Osteoblast (primary cell): Measurements from ENCODE around the gene NT5DC2. TPM values are rescaled to one million over a fixed set of nuclear protein-coding genes. Genes with fewer than 3 reads are reported as not detected.

ENCODE experiments used
- DNase-seq: peaks from one replicate; pipeline ENCODE4 v3.0.0; 2011; ENCODE audit warnings: low spot score, mixed read lengths; ENCODE audit not compliant: insufficient read length; ENCODE audit errors: missing footprints
- H2AFZ ChIP-seq: 2 replicates; pipeline ENCODE4 v1.6.0; 2011; ENCODE audit warnings: mild to moderate bottlenecking, low read length
- H3K27ac ChIP-seq: 2 replicates; pipeline ENCODE4 v1.5.1; 2011; ENCODE audit warnings: mild to moderate bottlenecking, low read depth, low read length, moderate library complexity
- H3K27me3 ChIP-seq: 2 replicates; pipeline ENCODE4 v1.6.0; 2012; ENCODE audit warnings: mild to moderate bottlenecking, control low read depth, inconsistent platforms, low read length, moderate library complexity; ENCODE audit not compliant: insufficient read depth
- H3K36me3 ChIP-seq: 2 replicates; pipeline ENCODE4 v1.5.1; 2011; ENCODE audit warnings: mild to moderate bottlenecking, low read length, control low read depth, moderate library complexity; ENCODE audit not compliant: insufficient read depth
- H3K4me1 ChIP-seq: 2 replicates; pipeline ENCODE4 v1.5.1; 2011; ENCODE audit warnings: mild to moderate bottlenecking, low read length, control low read depth, moderate library complexity; ENCODE audit not compliant: insufficient read depth
- H3K4me2 ChIP-seq: 2 replicates; pipeline ENCODE4 v1.6.0; 2011; ENCODE audit warnings: mild to moderate bottlenecking, low read length; ENCODE audit not compliant: insufficient read depth
- H3K4me3 ChIP-seq: fragments of 200-600 bp; sonication (generic); 3 replicates; pipeline ENCODE4 v1.5.1; 2012; ENCODE audit warnings: mild to moderate bottlenecking, low read length, inconsistent platforms; ENCODE audit not compliant: insufficient read depth
- H3K79me2 ChIP-seq: 2 replicates; pipeline ENCODE4 v1.6.0; 2012; ENCODE audit warnings: mild to moderate bottlenecking, low read length, control low read depth, inconsistent platforms; ENCODE audit not compliant: insufficient read depth
- H3K9me3 ChIP-seq: 2 replicates; pipeline ENCODE4 v1.5.1; 2011; ENCODE audit warnings: low read depth, low read length, control low read depth
- H4K20me1 ChIP-seq: 2 replicates; pipeline ENCODE4 v1.6.0; 2012; ENCODE audit warnings: mild to moderate bottlenecking, low read length, control low read depth; ENCODE audit not compliant: insufficient read depth
- CTCF ChIP-seq: IDR thresholded peaks from 2 replicates; pipeline ENCODE4 v1.5.1; 2011; ENCODE audit warnings: mild to moderate bottlenecking, low read depth, low read length, moderate library complexity; ENCODE audit errors: extremely low read depth
- total RNA-seq: library from RNA; depleted of rRNA; stranded (reverse); fragments of >200 nt; gene quantifications from 2 replicates; pipeline ENCODE4 v1.2.3, GENCODE V29; 2012

Gene NT5DC2
- total RNA-seq, 1 donor = 52.5 TPM

GRCh38 chr3:52551118-52551517, 17.5 kb upstream of the NT5DC2 start:
- H3K27ac ChIP-seq = no peak overlapping the region
- H3K36me3 ChIP-seq = peaks cover 73% of the 10 kb centered on the region
- H3K4me3 ChIP-seq = no peak overlapping the region
- no peak for TF ChIP-seq CTCF
- peaks cover 26% of the 10 kb centered on the region for H4K20me1 ChIP-seq
- no peaks in the 10 kb centered on the region for H3K27me3 ChIP-seq
- no peak overlapping the region for H2AFZ ChIP-seq
- peaks cover 30% of the 10 kb centered on the region for H3K79me2 ChIP-seq
- no peak for DNase-seq
- no peaks in the 10 kb centered on the region for H3K9me3 ChIP-seq
- peaks cover 16% of the 10 kb centered on the region for H3K4me1 ChIP-seq
- H3K4me2 ChIP-seq = no peak overlapping the region

GRCh38 chr3:52547143-52547542, 13.5 kb upstream of the NT5DC2 start:
- Histone ChIP-seq H3K27ac (no peak overlapping the region), H3K36me3 (peaks cover 54% of the 10 kb centered on the region), H3K9me3 (no peaks in the 10 kb centered on the region), H3K27me3 (no peaks in the 10 kb centered on the region), H3K79me2 (peaks cover 28% of the 10 kb centered on the region), H3K4me1 (peaks cover 12% of the 10 kb centered on the region), H3K4me2 (no peak overlapping the region), H3K4me3 (no peak overlapping the region), H2AFZ (no peak overlapping the region), H4K20me1 (peaks cover 6% of the 10 kb centered on the region)
- DNase-seq = no peak
- TF ChIP-seq CTCF = no peak

GRCh38 chr3:52546111-52546901, 12.6 kb upstream of the NT5DC2 start:
- DNase-seq = no peak
- no peak for TF ChIP-seq CTCF
- no peak overlapping the region for H3K4me2 ChIP-seq
- H2AFZ ChIP-seq = no peak overlapping the region
- peaks cover 12% of the 10 kb centered on the region for H3K4me1 ChIP-seq
- H3K27ac ChIP-seq = peak overlapping the region; percentile 51
- H3K79me2 ChIP-seq = peaks cover 35% of the 10 kb centered on the region
- no peak overlapping the region for H3K4me3 ChIP-seq
- no peaks in the 10 kb centered on the region for H3K9me3 ChIP-seq
- H3K36me3 ChIP-seq = peaks cover 50% of the 10 kb centered on the region
- no peaks in the 10 kb centered on the region for H3K27me3 ChIP-seq
- peaks cover 6% of the 10 kb centered on the region for H4K20me1 ChIP-seq

GRCh38 chr3:52544937-52545336, 11.3 kb upstream of the NT5DC2 start:
- no peak for DNase-seq
- no peak for TF ChIP-seq CTCF
- H3K4me3 ChIP-seq = no peak overlapping the region
- peaks cover 7% of the 10 kb centered on the region for H4K20me1 ChIP-seq
- H3K4me2 ChIP-seq = no peak overlapping the region
- no peak overlapping the region for H2AFZ ChIP-seq
- H3K4me1 ChIP-seq = peaks cover 12% of the 10 kb centered on the region
- no peaks in the 10 kb centered on the region for H3K9me3 ChIP-seq
- no peak overlapping the region for H3K27ac ChIP-seq
- peaks cover 48% of the 10 kb centered on the region for H3K36me3 ChIP-seq
- no peaks in the 10 kb centered on the region for H3K27me3 ChIP-seq
- H3K79me2 ChIP-seq = peaks cover 45% of the 10 kb centered on the region
